HepG2 (cell line): ENCODE data around the gene L3MBTL4. TPM values are rescaled to one million over a fixed set of nuclear protein-coding genes. Genes with fewer than 3 reads are reported as not detected.

ENCODE experiments used
- CC2D1A ChIP-seq: sonication (generic); formaldehyde crosslinking; IDR thresholded peaks from 2 replicates; pipeline ENCODE4 v1.8.1; 2023; ENCODE audit warnings: mild to moderate bottlenecking, missing genetic modification reagents
- CHD2 ChIP-seq: IDR thresholded peaks from 2 replicates; pipeline ENCODE4 v1.6.1; 2011; ENCODE audit warnings: low read depth, low read length, improper control_type of control experiment
- DRAP1 ChIP-seq: IDR thresholded peaks from 2 replicates; pipeline ENCODE4 v1.6.1; 2016; ENCODE audit warnings: missing genetic modification reagents, missing compliant biosample characterization
- ELF3 ChIP-seq: IDR thresholded peaks from 2 replicates; pipeline ENCODE4 v1.6.1; 2016; ENCODE audit warnings: missing genetic modification reagents, missing compliant biosample characterization
- ETV5 ChIP-seq: IDR thresholded peaks from 2 replicates; pipeline ENCODE4 v1.6.1; 2018; ENCODE audit warnings: missing biosample characterization, missing genetic modification reagents, inconsistent platforms, borderline replicate concordance
- FOXM1 ChIP-seq: sonication (generic); formaldehyde crosslinking; IDR thresholded peaks from 2 replicates; pipeline ENCODE4 v1.5.0; 2020; ENCODE audit warnings: missing genetic modification reagents
- FOXO1 ChIP-seq: sonication (generic); formaldehyde crosslinking; IDR thresholded peaks from 2 replicates; pipeline ENCODE4 v1.4.0; 2020; ENCODE audit warnings: missing genetic modification reagents
- FOXP1 ChIP-seq, 2 experiments: fragments of 450-650 bp in 1 of 2; IDR thresholded peaks; 2 replicates each; pipeline ENCODE4 v1.6.1; 2017 to 2018; ENCODE audit warnings: antibody characterized with exemption in 1 of 2
- HMG20A ChIP-seq: IDR thresholded peaks from 2 replicates; pipeline ENCODE4 v1.6.1; 2016; ENCODE audit warnings: borderline replicate concordance
- KDM3A ChIP-seq: IDR thresholded peaks from 2 replicates; pipeline ENCODE4 v1.6.1; 2018; ENCODE audit warnings: low read depth, missing compliant biosample characterization
- KMT2B ChIP-seq: IDR thresholded peaks from 2 replicates; pipeline ENCODE4 v1.6.1; 2016; ENCODE audit warnings: missing genetic modification reagents, missing compliant biosample characterization
- PAXIP1 ChIP-seq: sonication (generic); formaldehyde crosslinking; conservative IDR thresholded peaks from 2 replicates; pipeline ENCODE4 v1.4.0; 2020; ENCODE audit warnings: mild to moderate bottlenecking, missing genetic modification reagents, moderate library complexity
- SIX1 ChIP-seq: sonication (generic); formaldehyde crosslinking; IDR thresholded peaks from 2 replicates; pipeline ENCODE4 v1.4.0; 2020; ENCODE audit warnings: missing genetic modification reagents, borderline replicate concordance
- SKIL ChIP-seq: sonication (generic); formaldehyde crosslinking; IDR thresholded peaks from 2 replicates; pipeline ENCODE4 v1.8.0; 2022; ENCODE audit warnings: missing genetic modification reagents, mild to moderate bottlenecking, moderate library complexity, borderline replicate concordance
- SOX6 ChIP-seq, 2 experiments: fragments of 450-650 bp in 1 of 2; sonication (generic) in 1 of 2; formaldehyde crosslinking in 1 of 2; IDR thresholded peaks; 2 replicates each; pipeline versions ENCODE4 v1.4.0 to v1.6.1; 2017 to 2020; ENCODE audit warnings: antibody characterized with exemption in 1 of 2, mild to moderate bottlenecking in 1 of 2, missing genetic modification reagents in 1 of 2
- SSRP1 ChIP-seq: IDR thresholded peaks from 2 replicates; pipeline ENCODE4 v1.6.1; 2016; ENCODE audit warnings: control low read depth
- ZBTB7B ChIP-seq: sonication (generic); formaldehyde crosslinking; IDR thresholded peaks from 2 replicates; pipeline ENCODE4 v1.4.0; 2020; ENCODE audit warnings: missing genetic modification reagents
- ZFX ChIP-seq: sonication (generic); formaldehyde crosslinking; IDR thresholded peaks from 2 replicates; pipeline ENCODE4 v1.4.0; 2020; ENCODE audit warnings: mild to moderate bottlenecking, low read depth, missing genetic modification reagents, moderate library complexity
- ZSCAN21 ChIP-seq: sonication (generic); formaldehyde crosslinking; IDR thresholded peaks from 2 replicates; pipeline ENCODE4 v1.8.0; 2022; ENCODE audit warnings: mild to moderate bottlenecking, missing genetic modification reagents, moderate library complexity, borderline replicate concordance
- polyA plus RNA-seq, 8 experiments: library from polyadenylated mRNA; depleted of rRNA in 3 of 8; stranded (reverse) in 7 of 8; unstranded in 1 of 8; fragments of >200 nt; fragmentation: Illumina TruSeq in 4 of 8; extraction: Trizol in 4 of 8; gene quantifications; 2 replicates each; pipeline versions ENCODE4 v1.2.1 to v1.2.3, GENCODE V29; 2011 to 2016; ENCODE audit warnings: low read depth in 4 of 8, missing spikeins in 1 of 8, mixed read lengths in 1 of 8; ENCODE audit not compliant: insufficient read depth in 1 of 8
- total RNA-seq, 5 experiments: library from RNA; depleted of rRNA; stranded (reverse); fragments of >200 nt; fragmentation: Illumina TruSeq; extraction: Trizol; gene quantifications; 2 replicates each; pipeline ENCODE4 v1.2.3, GENCODE V29; 2016; ENCODE audit warnings: low read depth in 1 of 5
- TF ChIP-seq, protein P1 (sequence below): sonication (generic); formaldehyde crosslinking; IDR thresholded peaks from 2 replicates; pipeline ENCODE4 v1.5.1; 2020; ENCODE audit warnings: mild to moderate bottlenecking, missing genetic modification reagents, borderline replicate concordance
- TF ChIP-seq, protein P2 (sequence below): sonication (generic); formaldehyde crosslinking; IDR thresholded peaks from 2 replicates; pipeline ENCODE4 v1.4.0; 2020; ENCODE audit warnings: missing genetic modification reagents

The L3MBTL4 gene
- total and polyA plus RNA-seq, 2 of the 13 experiments (the other 11 are each of a cell fraction or from before 2014, with no cell fraction given): 10.8 to 13.3 TPM

GRCh38 chr18:6374340-6374739, 40.4 kb downstream of the L3MBTL4 start (continued):
- TF ChIP-seq, protein P1, sequence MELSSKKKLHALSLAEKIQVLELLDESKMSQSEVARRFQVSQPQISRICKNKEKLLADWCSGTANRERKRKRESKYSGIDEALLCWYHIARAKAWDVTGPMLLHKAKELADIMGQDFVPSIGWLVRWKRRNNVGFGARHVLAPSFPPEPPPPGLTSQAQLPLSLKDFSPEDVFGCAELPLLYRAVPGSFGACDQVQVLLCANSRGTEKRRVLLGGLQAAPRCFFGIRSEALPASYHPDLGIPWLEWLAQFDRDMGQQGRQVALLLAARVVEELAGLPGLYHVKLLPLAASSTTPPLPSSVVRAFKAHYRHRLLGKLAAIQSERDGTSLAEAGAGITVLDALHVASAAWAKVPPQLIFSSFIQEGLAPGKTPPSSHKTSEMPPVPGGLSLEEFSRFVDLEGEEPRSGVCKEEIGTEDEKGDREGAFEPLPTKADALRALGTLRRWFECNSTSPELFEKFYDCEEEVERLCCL (CRISPR knock-in tag): no peak
- TF ChIP-seq FOXO1 (CRISPR knock-in tag): peak; percentile 49; the same call in 1 of the 2 replicates
- peak; percentile 16; the same call in 1 of the 2 replicates for TF ChIP-seq DRAP1 (CRISPR knock-in tag)
- peak; percentile 73; the same call in 1 of the 2 replicates for TF ChIP-seq HMG20A
- peak; percentile 89; the same call in 1 of the 2 replicates for TF ChIP-seq ETV5 (CRISPR knock-in tag)
- no peak for TF ChIP-seq FOXP1 (IDR thresholded peaks at IDR 0.05)
- peak; percentile 68; the same call in 1 of the 2 replicates for TF ChIP-seq FOXP1 (CRISPR knock-in tag; IDR thresholded peaks at IDR 0.05)
- TF ChIP-seq ZSCAN21 (CRISPR knock-in tag): no peak
- no peak for TF ChIP-seq ZBTB7B (CRISPR knock-in tag)
- no peak for TF ChIP-seq CC2D1A (CRISPR knock-in tag)
- TF ChIP-seq, protein P2, sequence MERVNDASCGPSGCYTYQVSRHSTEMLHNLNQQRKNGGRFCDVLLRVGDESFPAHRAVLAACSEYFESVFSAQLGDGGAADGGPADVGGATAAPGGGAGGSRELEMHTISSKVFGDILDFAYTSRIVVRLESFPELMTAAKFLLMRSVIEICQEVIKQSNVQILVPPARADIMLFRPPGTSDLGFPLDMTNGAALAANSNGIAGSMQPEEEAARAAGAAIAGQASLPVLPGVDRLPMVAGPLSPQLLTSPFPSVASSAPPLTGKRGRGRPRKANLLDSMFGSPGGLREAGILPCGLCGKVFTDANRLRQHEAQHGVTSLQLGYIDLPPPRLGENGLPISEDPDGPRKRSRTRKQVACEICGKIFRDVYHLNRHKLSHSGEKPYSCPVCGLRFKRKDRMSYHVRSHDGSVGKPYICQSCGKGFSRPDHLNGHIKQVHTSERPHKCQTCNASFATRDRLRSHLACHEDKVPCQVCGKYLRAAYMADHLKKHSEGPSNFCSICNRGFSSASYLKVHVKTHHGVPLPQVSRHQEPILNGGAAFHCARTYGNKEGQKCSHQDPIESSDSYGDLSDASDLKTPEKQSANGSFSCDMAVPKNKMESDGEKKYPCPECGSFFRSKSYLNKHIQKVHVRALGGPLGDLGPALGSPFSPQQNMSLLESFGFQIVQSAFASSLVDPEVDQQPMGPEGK: no peak
- no peak for TF ChIP-seq SOX6 (IDR thresholded peaks at IDR 0.05)
- TF ChIP-seq SOX6 (CRISPR knock-in tag; IDR thresholded peaks at IDR 0.05): peak; percentile 56
- TF ChIP-seq ZFX (CRISPR knock-in tag): no peak
- TF ChIP-seq SKIL (CRISPR knock-in tag): 0 out of 2 replicates have a peak, but pooled peaks have one; percentile 47
- TF ChIP-seq ELF3: peak; percentile 85
- no peak for TF ChIP-seq KDM3A
- TF ChIP-seq FOXM1 (CRISPR knock-in tag): no peak
- 0 out of 2 replicates have a peak, but pooled peaks have one; percentile 5 for TF ChIP-seq KMT2B
- TF ChIP-seq SSRP1 (CRISPR knock-in tag): no peak
- TF ChIP-seq PAXIP1 (CRISPR knock-in tag): peak; percentile 84
- TF ChIP-seq SIX1 (CRISPR knock-in tag): peak; percentile 27; the same call in 1 of the 2 replicates
- no peak for TF ChIP-seq CHD2
